ENCODE measurements around the gene TRPM6.

- TF ChIP-seq, protein P1, sequence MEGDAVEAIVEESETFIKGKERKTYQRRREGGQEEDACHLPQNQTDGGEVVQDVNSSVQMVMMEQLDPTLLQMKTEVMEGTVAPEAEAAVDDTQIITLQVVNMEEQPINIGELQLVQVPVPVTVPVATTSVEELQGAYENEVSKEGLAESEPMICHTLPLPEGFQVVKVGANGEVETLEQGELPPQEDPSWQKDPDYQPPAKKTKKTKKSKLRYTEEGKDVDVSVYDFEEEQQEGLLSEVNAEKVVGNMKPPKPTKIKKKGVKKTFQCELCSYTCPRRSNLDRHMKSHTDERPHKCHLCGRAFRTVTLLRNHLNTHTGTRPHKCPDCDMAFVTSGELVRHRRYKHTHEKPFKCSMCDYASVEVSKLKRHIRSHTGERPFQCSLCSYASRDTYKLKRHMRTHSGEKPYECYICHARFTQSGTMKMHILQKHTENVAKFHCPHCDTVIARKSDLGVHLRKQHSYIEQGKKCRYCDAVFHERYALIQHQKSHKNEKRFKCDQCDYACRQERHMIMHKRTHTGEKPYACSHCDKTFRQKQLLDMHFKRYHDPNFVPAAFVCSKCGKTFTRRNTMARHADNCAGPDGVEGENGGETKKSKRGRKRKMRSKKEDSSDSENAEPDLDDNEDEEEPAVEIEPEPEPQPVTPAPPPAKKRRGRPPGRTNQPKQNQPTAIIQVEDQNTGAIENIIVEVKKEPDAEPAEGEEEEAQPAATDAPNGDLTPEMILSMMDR (IDR thresholded peaks at IDR 0.05), result peak; percentile 80 to 82 (median 81)
- TF ChIP-seq POLR2A (IDR thresholded peaks at IDR 0.05), result no peak
Observed at GRCh38 chr9:74777136-74777879, 110.4 kb downstream of the TRPM6 start.

All from testis (tissue), 2 donors.